Fibroblast of lung (primary cell): ENCODE measurements around the gene SNPH. TPM values are rescaled to one million over a fixed set of nuclear protein-coding genes. Genes with fewer than 3 reads are reported as not detected.

Source experiments
- DNase-seq, 2 donors: peaks; one replicate each; pipeline versions ENCODE4 v3.0.0 to v3.0.0-alpha.2; 2010; ENCODE audit warnings: low read depth in 2 of 2
- H2AFZ ChIP-seq: 2 replicates; pipeline ENCODE4 v1.5.1; 2012; ENCODE audit warnings: low read length, control low read depth, inconsistent platforms
- H3K27ac ChIP-seq: 2 replicates; pipeline ENCODE4 v1.5.1; 2011; ENCODE audit warnings: low read length, control low read depth; ENCODE audit not compliant: insufficient read depth
- H3K27me3 ChIP-seq: 2 replicates; pipeline ENCODE4 v1.5.1; 2011; ENCODE audit warnings: mild to moderate bottlenecking, low read length; ENCODE audit not compliant: control insufficient read depth, insufficient read depth
- H3K36me3 ChIP-seq: 2 replicates; pipeline ENCODE4 v1.5.1; 2011; ENCODE audit warnings: low read length; ENCODE audit not compliant: control insufficient read depth, insufficient read depth
- H3K4me1 ChIP-seq: 2 replicates; pipeline ENCODE4 v1.5.1; 2011; ENCODE audit warnings: low read length; ENCODE audit not compliant: control insufficient read depth, insufficient read depth; ENCODE audit errors: extremely low read depth
- H3K4me2 ChIP-seq: 2 replicates; pipeline ENCODE4 v1.5.1; 2011; ENCODE audit warnings: low read length, control low read depth; ENCODE audit not compliant: insufficient read depth; ENCODE audit errors: extremely low read depth
- H3K4me3 ChIP-seq, 4 experiments: fragments of 200-600 bp in 1 of 4; sonication (generic) in 1 of 4; replicated peaks in 1 of 4; 2 replicates each; pipeline ENCODE4 v1.5.1; 2011 to 2016; ENCODE audit warnings: low read length in 4 of 4, low read depth in 3 of 4, mild to moderate bottlenecking in 3 of 4, control low read depth in 2 of 4, inconsistent platforms in 1 of 4, mixed read lengths in 1 of 4; ENCODE audit not compliant: insufficient read depth in 1 of 4; ENCODE audit errors: control extremely low read depth in 1 of 4
- H3K79me2 ChIP-seq: 2 replicates; pipeline ENCODE4 v1.5.1; 2012; ENCODE audit warnings: mild to moderate bottlenecking, low read length, inconsistent platforms; ENCODE audit not compliant: control insufficient read depth, insufficient read depth
- H3K9ac ChIP-seq: 2 replicates; pipeline ENCODE4 v1.5.1; 2011; ENCODE audit warnings: mild to moderate bottlenecking, low read length, control low read depth; ENCODE audit not compliant: insufficient read depth
- H3K9me3 ChIP-seq: 2 replicates; pipeline ENCODE4 v1.5.1; 2012; ENCODE audit warnings: low read depth, low read length; ENCODE audit not compliant: control insufficient read depth, insufficient read depth
- H4K20me1 ChIP-seq: 2 replicates; pipeline ENCODE4 v1.5.1; 2011; ENCODE audit warnings: low read length; ENCODE audit not compliant: control insufficient read depth, insufficient read depth; ENCODE audit errors: extremely low read depth
- EZH2 ChIP-seq: IDR thresholded peaks from 2 replicates; pipeline ENCODE4 v1.5.1; 2012; ENCODE audit warnings: low read length, control low read depth, mild to moderate bottlenecking; ENCODE audit errors: missing control alignments
- polyA plus RNA-seq, 2 donors: library from polyadenylated mRNA; depleted of rRNA in 1 of 2; stranded (reverse) in 1 of 2; unstranded in 1 of 2; fragments of >200 nt; gene quantifications; 2 replicates each; pipeline ENCODE4 v1.2.1, GENCODE V29; 2011 to 2012; ENCODE audit warnings: missing spikeins in 1 of 2
- total RNA-seq: library from RNA; depleted of rRNA; stranded (reverse); fragments of >200 nt; gene quantifications from 2 replicates; pipeline ENCODE4 v1.2.1, GENCODE V29; 2014
- TF ChIP-seq, protein P1 (sequence below), 2 donors: IDR thresholded peaks in 1 of 2; conservative IDR thresholded peaks in 1 of 2; 1 replicate in 1 of 2; 2 replicates in 1 of 2; pipeline ENCODE4 v1.5.1; 2011 to 2012; ENCODE audit warnings: low read length in 2 of 2, control low read depth in 1 of 2, inconsistent platforms in 1 of 2, low read depth in 1 of 2, mild to moderate bottlenecking in 1 of 2

Gene SNPH
- total and polyA plus RNA-seq, 2 donors (not counting 1 experiment from before 2014, with no cell fraction given) = 0.85 to 18.5 TPM

DNA sequence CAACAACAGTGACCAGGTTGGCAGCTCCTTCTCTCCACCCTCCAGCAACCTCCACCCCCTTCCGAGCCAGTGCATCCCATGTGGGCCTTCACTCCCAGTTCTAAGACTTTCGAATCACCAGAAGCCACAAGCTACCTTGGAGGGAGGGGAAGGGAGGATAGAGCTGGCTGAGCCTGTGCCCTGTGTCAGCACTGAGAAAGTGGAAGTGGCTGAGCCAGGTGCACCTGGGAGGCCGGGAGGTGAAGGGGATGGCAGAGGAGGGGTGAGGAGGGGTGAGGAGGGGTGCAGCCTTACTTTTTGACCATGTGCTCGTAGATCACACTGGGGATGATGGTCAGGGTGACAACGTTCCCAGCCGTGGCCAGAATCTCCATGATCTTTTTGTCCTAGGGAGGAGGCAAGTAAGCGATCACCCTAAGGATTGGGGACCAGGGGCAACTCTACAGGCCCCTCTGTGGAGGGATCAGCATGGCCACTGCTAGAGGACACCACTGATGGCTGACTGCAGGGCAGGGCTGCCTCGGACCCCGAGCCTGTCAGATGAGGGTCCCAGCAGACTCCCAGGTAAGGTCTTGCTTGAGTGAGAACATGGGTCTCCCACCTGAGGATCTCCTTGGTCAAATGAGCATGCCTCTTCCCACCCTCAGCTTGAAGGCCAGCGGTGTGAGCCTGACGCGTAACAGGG, 44.6 kb downstream of the SNPH start:
- H3K27ac ChIP-seq = no peak overlapping the region
- H3K9ac ChIP-seq = no peak overlapping the region
- TF ChIP-seq, protein P1, sequence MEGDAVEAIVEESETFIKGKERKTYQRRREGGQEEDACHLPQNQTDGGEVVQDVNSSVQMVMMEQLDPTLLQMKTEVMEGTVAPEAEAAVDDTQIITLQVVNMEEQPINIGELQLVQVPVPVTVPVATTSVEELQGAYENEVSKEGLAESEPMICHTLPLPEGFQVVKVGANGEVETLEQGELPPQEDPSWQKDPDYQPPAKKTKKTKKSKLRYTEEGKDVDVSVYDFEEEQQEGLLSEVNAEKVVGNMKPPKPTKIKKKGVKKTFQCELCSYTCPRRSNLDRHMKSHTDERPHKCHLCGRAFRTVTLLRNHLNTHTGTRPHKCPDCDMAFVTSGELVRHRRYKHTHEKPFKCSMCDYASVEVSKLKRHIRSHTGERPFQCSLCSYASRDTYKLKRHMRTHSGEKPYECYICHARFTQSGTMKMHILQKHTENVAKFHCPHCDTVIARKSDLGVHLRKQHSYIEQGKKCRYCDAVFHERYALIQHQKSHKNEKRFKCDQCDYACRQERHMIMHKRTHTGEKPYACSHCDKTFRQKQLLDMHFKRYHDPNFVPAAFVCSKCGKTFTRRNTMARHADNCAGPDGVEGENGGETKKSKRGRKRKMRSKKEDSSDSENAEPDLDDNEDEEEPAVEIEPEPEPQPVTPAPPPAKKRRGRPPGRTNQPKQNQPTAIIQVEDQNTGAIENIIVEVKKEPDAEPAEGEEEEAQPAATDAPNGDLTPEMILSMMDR (conservative IDR thresholded peaks at IDR 0.05 in 1 of 2, IDR thresholded peaks at IDR 0.05 in 1 of 2; ENCODE audit: low read depth in 1 of 2, low read length in 2 of 2) = no peak
- TF ChIP-seq EZH2 = no peak
- peaks cover 2% of the 10 kb centered on the region for H3K36me3 ChIP-seq
- H3K4me1 ChIP-seq = no peaks in the 10 kb centered on the region
- no peaks in the 10 kb centered on the region for H4K20me1 ChIP-seq
- no peak overlapping the region for H2AFZ ChIP-seq
- no peaks in the 10 kb centered on the region for H3K79me2 ChIP-seq
- no peak for DNase-seq
- no peaks in the 10 kb centered on the region for H3K27me3 ChIP-seq
- no peak overlapping the region for H3K4me2 ChIP-seq
- H3K4me3 ChIP-seq = no peak overlapping the region
- H3K9me3 ChIP-seq = no peaks in the 10 kb centered on the region

DNA sequence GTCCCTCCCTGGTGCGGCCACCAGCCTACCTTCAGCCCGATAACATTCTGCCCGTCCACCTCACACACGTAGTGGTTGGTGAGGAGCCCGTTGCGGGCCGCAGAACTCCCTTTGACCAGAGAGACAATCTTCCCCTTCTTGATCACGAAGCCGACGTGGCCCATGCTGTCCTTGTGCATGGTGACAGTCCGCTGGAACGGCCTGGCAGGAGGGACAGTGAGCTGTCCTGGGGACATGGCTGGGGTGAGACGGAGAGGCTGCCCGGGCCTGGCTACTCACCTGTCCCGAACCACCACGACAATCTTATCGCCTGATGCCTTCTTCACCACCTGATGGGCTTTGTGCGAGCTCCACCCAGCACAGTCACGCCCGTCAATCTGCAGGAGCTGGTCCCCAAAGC, 46.2 kb downstream of the SNPH start:
- H3K27me3 ChIP-seq = no peaks in the 10 kb centered on the region
- H3K9ac ChIP-seq = no peak overlapping the region
- no peak overlapping the region for H3K4me3 ChIP-seq
- TF ChIP-seq, protein P1 (conservative IDR thresholded peaks at IDR 0.05 in 1 of 2, IDR thresholded peaks at IDR 0.05 in 1 of 2; ENCODE audit: low read depth in 1 of 2, low read length in 2 of 2) = no peak
- no peak for TF ChIP-seq EZH2
- H3K79me2 ChIP-seq = no peaks in the 10 kb centered on the region
- H3K27ac ChIP-seq = no peak overlapping the region
- H4K20me1 ChIP-seq = no peaks in the 10 kb centered on the region
- no peak overlapping the region for H3K4me2 ChIP-seq
- H3K4me1 ChIP-seq = no peaks in the 10 kb centered on the region
- DNase-seq = no peak
- H3K36me3 ChIP-seq = no peaks in the 10 kb centered on the region
- no peak overlapping the region for H2AFZ ChIP-seq
- H3K9me3 ChIP-seq = no peaks in the 10 kb centered on the region

DNA sequence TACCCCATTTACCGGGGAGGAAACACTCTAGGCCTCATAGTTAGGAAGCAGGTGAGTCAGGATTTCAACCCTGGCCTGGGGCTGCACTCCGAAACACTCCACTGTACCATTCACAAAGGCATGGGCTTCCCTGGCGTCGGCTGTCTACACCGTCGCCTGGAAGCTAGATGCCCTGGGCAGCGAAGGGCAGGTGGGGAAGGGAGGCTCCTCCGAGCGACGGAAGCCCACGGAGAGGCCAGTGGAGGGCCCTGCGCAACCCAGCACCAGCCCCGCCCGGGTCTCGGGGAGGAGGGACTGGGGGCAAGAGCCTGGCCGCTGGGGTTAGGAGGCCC, 46.8 kb downstream of the SNPH start:
- no peak for TF ChIP-seq EZH2
- TF ChIP-seq, protein P1 (conservative IDR thresholded peaks at IDR 0.05 in 1 of 2, IDR thresholded peaks at IDR 0.05 in 1 of 2; ENCODE audit: low read depth in 1 of 2, low read length in 2 of 2) = no peak
- no peak for DNase-seq
- H3K9me3 ChIP-seq = no peaks in the 10 kb centered on the region
- H3K4me2 ChIP-seq = no peak overlapping the region
- no peaks in the 10 kb centered on the region for H3K27me3 ChIP-seq
- H3K4me3 ChIP-seq = no peak overlapping the region
- H3K9ac ChIP-seq = no peak overlapping the region
- H3K27ac ChIP-seq = no peak overlapping the region
- H4K20me1 ChIP-seq = no peaks in the 10 kb centered on the region
- H3K79me2 ChIP-seq = no peaks in the 10 kb centered on the region
- no peaks in the 10 kb centered on the region for H3K4me1 ChIP-seq
- H3K36me3 ChIP-seq = no peaks in the 10 kb centered on the region
- no peak overlapping the region for H2AFZ ChIP-seq
